HG02981 (cell line): Measurements from ENCODE around the gene ERFE.

Experiments
- ATAC-seq: cut with Tn5 transposase; IDR thresholded peaks from one replicate; pipeline ENCODE4 v1.9.1; 2021; ENCODE audit warnings: mild to moderate bottlenecking, moderate library complexity; ENCODE audit not compliant: unreplicated experiment

ERFE gene

DNA sequence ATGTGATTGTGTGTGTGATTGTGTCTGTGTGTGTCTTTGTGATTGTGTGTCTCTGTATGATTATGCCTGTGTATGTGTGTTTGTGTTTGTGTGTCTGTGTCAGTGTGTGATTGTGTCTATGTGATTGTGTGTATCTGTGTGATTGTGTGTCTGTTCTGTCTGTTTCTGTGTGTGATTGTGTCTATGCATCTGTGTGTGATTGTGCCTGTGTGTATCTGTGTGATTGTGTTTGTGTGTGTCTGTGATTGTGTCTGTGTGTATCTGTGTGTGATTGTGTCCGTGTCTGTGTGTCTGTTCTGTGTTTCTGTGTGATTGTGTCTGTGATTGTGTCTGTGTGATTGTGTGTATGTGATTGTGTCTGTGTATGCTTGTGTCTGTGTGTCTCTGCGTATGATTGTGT is 32.4 kb upstream of the ERFE start:
- no peak for ATAC-seq

DNA sequence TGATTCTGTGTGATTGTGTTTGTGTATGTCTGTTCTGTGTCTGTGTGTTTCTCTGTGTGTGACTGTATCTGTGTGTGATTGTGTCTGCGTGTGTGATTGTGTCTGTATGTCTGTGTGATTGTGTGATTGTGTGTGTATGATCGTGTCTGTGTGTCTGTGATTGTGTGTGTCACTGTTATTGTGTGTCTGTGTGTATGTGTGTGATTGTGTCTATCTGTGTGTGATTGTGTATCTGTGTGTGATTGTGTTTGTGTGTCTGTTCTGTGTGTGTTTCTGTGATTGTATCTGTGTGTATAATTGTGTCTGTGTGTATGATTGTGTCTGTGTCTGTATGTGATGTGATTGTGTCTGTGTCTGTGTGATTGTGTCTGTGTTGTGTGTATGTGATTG is 32.0 kb upstream of the ERFE start:
- no peak for ATAC-seq

DNA sequence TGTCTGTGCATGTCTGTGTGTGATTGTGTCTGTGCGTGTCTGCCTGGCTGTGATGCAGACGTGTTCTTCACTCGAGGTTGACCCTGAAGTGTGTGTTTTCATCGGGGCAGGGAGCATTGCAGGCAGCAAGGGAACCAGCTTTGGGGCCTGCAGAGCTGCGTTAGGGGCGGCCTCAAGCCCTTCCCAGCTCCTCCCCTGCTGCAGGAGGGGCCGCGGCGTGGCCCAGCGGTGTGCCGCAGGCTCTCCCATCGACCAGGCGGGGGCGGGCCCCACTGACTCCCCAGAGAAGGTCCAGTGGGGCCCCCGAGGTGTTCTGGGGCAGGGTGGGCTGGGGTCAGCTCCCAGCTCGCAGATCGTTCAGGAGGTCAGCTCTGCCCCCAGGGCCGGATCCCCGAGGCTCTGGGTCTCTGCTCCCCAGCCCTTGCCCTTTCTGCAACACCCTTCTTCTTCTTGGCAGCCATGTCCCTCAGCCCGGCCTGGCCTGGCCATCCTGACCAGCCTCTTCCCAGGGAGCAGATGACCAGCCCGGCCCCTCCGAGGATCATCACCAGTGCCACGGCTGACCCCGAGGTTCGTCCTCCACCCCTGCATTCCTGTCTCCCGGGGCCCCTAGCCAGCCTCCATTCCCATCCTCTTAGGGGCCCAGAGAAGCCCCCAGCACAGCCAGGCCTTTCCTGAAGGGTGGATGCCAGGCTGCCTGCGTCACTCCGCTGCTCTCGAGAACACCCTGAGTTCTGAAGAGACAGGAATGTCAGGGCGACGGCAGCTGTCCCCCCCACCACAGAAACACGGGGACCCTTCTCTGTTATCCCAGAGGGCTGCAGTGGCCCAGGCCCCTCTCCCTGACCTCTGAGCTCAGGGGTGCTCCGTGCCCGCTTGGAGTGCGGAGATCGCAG is 31.4 kb upstream of the ERFE start:
- peak; percentile 58 for ATAC-seq

DNA sequence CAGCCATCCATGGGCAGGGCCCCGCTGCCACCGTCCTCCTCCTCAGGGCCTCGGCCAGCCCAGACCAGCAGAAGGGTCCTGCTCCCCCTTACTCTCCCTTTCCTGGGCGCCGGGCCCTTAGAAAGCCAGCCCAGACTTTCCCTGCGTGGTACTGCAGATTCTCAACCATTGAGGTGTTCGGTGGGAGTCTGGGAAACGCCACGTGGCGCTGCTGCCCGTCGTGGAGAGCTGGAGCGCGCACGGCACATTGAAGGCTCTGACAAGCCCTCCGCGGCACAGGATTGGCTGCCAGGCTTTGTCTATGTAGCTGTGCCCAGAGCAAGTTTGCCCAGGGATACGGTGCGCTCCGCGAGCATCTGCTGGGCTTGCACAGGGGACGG is 30.7 kb upstream of the ERFE start:
- ATAC-seq: no peak

DNA sequence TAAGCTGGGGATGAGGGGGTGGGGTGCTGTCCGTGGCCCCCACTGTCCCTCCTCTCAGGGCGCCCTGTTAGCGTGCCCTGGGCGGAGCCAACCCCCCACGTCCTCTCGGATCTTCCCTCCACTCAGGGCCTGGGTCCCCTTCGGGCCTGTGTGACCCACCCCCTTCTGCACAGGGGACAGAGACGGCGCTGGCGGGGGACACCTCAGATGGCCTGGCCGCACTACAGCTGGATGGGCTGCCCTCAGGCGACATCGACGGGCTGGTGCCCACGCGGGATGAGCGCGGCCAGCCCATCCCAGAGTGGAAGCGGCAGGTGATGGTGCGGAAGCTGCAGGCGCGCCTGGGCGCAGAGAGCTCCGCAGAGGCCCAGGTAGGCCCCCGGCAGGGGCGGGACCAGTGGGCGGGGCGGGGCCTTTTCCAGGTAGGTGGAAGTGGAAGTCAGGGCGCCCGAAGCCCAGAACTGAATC is 30.2 kb upstream of the ERFE start:
- ATAC-seq: no peak

DNA sequence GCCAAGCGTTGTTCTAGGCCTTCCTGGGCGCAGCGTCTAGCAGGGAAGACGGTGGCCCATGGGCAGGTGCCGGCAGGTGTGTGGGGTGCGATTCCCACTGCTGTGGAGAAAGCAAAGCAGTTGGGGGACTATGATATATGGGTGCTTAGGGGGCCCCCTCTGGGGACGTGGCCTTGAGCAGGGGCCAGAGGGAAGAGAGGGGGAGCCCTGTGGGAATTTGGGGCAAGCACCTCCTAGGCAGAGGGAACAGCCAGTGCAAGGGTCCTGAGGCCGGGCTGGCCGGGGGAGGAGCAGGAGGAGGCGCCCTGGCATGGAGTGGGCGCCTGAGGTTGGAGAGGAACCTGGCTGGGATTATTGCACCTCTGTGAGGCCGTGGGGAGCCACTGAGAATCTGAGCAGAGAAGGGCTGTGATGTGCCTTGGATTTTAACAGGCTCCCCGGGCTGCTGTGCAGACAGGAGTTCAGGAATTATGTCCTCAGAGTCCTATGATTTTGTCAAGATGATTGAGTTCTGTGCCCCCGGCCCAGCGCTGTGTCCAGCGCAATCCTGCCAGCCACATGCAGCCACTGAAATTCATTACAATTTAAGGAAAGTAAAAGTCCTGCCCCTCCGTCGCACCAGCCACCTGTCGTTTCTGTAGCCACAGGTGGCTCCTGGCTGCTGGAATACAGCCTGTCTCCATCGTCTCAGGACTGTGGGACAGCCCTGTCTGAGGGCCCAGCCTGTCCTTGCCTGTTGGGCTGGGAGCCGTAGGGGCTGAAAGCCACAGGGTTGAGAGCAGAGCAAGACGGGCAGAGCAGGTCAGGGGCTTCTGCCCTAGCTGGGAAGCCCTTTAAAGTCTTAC is 29.4 kb upstream of the ERFE start:
- ATAC-seq: no peak

DNA sequence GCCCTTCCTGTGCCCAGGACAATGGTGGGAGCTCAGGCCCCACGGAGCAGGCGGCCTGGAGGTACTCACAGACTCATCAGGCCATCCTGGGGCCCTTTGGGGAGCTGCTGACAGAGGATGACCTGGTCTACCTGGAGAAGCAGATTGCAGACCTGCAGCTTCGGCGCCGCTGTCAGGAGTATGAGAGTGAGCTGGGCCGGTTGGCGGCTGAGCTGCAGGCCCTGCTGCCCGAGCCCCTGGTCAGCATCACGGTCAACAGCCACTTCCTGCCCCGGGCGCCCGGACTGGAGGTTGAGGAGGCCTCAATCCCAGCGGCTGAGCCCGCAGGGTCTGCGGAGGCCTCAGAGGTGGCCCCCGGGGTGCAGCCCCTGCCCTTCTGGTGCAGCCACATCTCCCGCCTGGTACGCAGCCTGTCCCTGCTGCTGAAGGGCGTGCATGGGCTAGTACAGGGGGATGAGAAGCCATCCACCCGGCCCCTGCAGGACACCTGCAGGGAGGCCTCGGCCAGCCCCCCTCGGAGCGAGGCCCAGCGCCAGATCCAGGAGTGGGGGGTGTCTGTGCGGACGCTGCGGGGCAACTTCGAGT is 28.6 kb upstream of the ERFE start:
- no peak for ATAC-seq

DNA sequence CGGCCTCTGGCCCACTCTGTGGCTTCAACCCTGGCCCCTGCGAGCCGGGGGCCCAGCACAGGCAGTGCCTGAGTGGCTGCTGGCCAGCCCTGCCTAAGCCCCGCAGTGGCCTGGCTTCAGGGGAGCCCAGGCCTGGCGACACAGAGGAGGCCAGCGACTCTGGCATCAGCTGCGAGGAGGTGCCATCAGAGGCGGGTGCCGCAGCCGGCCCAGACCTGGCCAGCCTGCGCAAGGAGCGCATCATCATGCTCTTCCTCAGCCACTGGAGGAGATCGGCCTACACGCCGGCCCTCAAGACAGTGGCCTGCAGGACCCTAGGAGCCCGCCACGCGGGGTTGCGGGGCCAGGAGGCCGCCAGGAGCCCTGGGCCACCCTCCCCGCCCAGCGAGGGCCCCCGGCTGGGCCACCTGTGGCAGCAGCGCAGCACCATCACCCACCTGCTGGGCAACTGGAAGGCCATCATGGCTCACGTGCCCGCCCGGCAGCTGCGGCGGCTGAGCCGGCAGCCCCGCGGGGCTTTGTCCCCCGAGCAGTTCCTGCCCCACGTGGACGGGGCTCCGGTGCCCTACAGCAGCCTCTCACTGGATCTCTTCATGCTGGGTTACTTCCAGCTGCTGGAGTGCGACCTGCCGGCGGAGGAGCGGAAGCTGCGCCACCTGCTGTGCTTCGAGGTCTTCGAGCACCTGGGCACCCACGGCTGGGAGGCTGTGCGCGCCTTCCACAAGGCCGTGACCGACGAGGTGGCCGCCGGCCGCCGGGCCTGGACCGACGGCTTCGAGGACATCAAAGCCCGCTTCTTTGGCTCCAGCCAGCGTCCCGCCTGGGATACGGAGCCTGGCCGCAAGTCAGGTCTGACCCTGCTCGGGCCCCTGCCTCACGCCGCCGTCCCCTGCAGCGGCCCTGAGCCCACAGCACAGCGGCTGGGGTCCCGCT is 27.8 kb upstream of the ERFE start:
- ATAC-seq: no peak

DNA sequence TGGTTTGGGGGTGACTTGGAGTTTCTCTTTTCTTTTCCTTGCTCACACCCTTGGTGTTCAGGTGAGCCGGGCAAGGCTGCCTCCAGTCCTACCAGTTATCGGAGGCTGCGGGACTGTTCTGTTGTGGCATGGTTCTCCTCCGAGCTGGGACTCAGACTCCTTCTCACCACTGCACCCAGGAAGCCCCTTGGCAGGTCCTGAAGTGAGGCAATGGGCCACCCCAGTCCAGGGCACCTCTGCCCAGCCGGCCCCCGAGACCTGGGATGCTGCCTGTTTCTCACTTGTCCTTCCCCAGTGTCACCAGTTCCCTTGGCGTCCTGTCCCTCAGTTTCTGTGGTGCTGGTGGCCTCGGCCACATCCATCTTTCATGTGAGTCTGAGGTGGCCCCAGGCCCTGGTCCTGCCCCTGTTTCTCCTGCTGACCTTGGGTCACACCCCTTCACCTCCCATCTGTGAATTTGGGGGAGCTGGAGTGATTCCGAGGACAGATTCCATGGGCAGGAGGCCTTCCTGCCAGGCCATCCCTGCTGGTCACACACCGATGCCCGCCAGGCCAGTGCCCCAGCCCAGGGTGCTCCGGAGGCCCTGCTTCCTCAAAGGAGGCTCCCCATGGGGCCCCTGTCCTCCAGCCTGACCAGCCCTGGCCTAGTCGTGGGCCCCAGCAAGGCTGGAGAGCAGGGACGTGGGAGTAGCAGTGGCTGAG is 26.9 kb upstream of the ERFE start:
- ATAC-seq: no peak

DNA sequence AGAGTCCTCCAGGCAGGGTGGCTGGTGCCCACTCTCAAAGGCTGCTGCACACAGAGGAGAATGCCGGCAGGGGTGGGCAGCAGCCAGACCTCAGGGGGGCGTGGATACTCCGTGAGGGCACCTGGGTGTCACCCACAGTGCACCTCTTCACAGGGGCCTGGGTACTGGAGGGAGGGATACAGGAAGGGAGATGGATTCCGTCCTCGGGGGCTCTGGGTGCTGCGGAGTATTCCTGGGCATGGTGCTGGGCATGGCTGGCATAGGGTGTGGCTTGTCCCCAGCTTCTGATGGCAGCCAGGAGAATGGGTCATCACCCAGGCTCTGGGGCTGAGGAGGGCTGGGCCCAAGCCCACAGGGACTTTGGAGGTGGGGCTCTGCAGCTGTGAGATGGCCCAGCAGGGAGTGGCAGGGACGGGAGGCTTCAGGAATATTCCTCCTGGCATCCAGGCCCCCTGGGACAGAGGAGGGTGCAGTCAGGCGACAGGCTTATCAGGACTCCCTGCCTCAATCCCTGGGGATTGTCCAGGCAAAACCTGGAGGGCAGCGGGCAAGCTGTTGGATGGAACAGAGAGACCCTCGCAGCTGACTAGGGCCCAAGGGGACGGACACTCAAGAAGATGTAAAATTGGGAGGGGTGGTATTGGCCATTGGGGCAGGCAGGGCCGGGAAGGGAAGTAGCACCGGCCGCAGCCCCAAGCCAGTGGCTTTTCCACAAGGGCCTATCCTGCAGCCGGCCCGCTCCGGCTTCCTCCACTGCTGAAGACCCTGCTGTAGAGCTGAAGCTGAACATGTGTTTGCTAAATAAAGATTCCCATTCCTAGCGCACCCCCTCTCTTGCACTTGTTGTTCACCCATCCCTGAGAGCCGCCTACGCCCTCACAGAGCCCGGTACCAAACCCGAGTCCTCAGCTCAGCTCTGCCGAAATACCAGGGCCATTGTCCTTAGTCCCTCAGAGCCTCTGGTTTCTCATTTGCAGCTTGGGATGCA is 26.0 kb upstream of the ERFE start:
- ATAC-seq: no peak

DNA sequence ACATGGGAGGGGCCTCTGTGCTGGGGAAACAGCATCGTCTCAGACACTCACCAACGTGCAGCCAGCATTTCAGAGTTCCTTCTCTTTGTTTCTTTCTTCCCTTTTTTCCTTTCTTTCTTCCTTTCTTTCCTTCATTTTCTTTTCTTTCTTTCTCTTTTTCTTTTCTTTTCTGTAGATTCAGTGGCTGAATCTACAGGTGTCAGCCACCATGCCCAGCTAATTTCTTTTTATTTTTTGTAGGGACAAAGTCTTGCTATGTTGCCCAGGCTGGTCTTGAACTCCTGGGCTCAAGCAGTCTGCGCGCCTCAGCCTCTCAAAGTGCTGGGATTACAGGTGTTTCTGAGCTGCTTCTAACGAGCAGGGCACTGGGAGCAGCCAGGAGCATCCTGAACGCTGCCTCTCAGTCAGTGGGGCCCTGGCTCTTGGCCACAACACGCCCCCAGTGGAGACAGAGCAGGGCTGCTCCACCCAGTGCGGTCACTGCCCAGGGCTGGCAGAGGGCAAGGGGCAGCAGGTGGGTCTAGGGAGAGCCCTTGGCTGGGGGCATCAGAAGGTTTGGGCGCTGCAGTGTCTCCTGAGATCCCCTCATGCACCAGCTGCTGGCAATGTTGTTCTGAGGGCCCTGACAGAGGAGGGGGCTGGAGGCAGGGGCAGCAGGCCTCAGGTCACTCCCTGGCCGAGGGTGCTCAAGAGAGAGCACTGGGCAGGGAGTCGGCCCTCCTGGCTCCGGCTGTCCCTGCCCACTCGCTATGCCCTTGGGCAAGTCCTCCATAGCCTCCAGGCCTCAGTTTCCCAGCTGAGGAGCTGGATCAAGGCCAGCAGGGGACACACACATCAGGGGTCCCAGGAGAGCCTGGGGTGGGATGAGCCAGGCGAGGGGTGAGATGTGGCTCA is 25.0 kb upstream of the ERFE start:
- ATAC-seq: no peak

DNA sequence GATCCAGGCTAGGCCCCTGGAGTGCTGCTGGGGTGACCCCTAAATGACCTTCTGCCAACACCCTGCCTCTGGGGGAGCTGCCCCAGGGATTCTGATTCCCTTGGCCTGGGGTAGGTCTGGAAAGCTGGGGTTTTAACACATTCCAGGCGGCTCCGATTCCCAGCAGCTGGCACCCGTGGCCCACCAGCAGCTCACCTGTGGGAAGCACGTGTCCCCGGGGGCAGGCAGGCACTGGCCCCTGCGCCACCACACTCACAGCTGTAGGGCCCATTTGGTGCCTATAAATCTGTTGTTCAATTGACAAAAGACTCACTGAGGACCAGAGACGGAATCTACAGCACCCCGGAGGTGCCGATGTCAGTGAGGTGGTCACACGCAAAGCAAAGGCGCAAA is 24.4 kb upstream of the ERFE start:
- ATAC-seq: no peak

DNA sequence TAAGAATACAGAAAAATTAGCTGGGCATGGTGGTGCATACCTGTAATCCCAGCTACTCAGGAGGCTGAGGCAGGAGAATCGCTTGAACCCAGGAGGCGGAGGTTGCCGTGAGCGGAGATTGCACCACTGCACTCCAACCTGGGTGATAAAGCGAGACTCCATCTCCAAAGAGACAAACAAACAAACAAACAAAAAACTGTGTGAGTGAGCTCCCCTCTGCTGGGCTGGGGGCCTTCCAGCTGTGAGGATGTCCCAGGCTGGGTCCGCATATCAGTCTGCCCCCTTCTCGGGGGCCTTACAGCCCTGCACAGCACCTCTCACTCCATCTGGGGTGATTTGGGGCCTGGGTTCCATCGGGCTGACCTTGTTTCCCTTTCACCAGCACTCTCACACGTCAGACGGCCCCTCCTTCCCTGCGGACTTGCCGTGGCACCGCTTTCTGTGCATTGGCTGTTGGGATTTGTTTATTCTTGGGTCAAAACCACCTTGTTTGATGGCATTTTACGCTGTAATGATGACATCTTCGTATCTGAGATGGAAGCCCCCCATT is 23.1 kb upstream of the ERFE start:
- no peak for ATAC-seq

DNA sequence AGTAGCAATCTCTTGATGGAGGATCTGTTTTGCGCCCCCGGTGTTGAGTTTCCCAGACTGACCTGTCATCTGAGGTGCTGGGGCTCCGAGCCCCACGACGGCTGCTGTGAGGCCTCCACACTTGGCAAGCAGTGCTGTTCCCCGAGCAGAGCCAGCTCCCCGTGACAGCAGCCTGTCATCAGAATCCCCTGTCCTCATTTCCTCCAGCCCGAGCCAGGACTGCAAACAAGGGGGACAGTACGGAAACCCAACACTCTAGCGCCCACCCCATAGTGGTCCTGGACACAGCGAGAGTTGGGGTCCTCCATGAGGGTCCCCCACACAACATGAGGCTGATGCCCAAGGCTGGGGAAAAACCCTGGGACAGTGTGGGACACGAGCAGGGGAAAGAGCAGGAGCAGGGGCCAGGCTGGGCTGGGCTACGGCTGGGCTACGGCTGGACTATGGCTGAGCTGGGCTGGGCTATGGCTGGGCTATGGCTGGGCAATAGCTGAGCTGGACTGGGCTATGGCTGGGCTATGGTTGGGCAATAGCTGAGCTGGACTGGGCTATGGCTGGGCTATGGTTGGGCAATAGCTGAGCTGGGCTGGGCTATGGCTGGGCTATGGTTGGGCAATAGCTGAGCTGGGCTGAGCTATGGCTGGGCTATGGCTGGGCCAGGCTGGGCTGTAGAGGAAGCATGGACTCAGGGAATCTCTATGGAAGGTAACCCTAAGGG is 21.8 kb upstream of the ERFE start:
- ATAC-seq: no peak

DNA sequence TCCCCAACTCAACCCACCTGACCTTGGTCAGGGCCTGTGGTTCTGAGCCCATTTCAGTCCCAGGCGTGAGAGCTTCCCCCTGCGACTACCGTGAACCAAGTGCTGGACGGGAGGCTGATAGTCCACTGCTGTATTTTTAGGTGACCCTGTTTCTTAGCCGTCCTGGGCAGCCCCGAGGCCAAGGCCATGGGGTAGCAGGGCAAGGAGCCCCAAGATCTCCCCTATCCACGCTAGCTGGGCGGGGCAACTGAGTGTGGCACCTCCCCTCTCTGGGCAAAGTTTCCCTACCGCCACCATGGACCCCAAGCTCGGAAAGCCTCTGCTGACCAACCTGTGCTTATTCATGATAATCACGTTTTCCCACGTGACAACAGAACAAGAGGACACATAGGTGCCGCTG is 20.9 kb upstream of the ERFE start:
- no peak for ATAC-seq

DNA sequence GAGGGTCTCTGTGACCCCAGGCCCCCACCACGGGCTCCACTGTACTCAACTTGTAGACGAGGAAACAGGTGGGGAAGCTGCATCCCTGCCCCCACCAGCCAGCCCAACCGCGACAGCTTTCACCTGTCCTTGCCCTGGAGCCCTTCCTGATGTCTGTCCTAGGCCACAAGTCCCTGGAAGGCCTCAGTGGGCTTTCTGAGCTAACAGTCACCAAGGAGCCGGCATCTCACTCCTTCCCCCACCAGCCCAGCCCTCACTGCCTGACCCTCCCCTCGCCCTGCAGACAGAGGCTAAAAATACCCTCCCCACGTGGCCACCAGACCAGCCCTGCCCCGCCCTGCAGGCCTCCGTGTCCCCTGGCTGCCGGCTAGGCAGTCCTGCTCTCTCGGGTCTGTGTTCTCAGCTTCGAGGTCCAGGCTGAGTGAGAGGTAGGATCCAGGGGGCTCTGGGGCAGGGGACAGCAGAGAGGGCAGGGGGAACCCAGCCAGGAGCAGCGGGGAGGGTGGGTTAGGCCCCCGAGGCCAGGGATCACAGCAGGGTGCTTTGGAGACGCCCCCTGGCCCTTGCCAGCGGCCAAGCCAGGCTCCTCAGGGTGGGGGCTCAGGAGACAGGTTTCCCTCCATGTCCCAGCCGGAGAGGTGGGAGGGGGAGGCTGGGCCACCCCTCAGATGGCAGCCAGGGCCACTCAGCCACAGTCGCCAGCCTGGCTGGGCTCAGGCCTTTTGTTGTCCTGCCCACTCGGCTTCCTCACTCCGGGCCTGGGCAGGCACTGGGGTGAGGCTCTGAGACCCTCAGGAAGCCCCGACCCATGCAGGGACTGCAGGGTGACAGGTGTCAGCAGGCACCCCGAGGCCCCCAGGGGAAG is 20.2 kb upstream of the ERFE start, which contains the start of gene KLHL30:
Gene KLHL30, plus strand, starts transcription at position 338 of the 865 bp plus-strand sequence. CDS start 2,087 bp downstream, outside the sequence.
- ATAC-seq: no peak
